Left kidney (tissue), 2 donors: ENCODE measurements around the gene TMEM63C. TPM values are rescaled to one million over a fixed set of nuclear protein-coding genes. Genes with fewer than 3 reads are reported as not detected.
"Not testable (repeated sequence)": the region's sequence is repeated elsewhere in the genome, so short reads cannot be mapped to it uniquely, and the experiment has no call there.

ENCODE experiments used
- DNase-seq: peaks from one replicate; pipeline ENCODE4 v3.0.0-alpha.2; 2013
- polyA plus RNA-seq: library from polyadenylated mRNA; unstranded; fragments of 120-200 nt; gene quantifications from one replicate; pipeline ENCODE4 v1.2.1, GENCODE V29; 2013; ENCODE audit not compliant: insufficient read length

The TMEM63C gene
- polyA plus RNA-seq, 1 donor = 2.8 TPM

GRCh38 chr14:77154421-77154820 lies 27.2 kb upstream of the TMEM63C start:
- no peak for DNase-seq

GRCh38 chr14:77155083-77155482 lies 26.5 kb upstream of the TMEM63C start:
- no peak for DNase-seq

GRCh38 chr14:77157740-77158139 lies 23.9 kb upstream of the TMEM63C start:
- DNase-seq = no peak

- DNase-seq = no peak
Observed at GRCh38 chr14:77158175-77158881, 23.3 kb upstream of the TMEM63C start.

- DNase-seq = no peak
Observed at GRCh38 chr14:77158882-77159255, 22.7 kb upstream of the TMEM63C start.

- DNase-seq = no peak
Observed at GRCh38 chr14:77161011-77161410, 20.6 kb upstream of the TMEM63C start.

- no peak for DNase-seq
Observed at GRCh38 chr14:77170045-77170444, 11.6 kb upstream of the TMEM63C start.

- DNase-seq = no peak
Observed at GRCh38 chr14:77172916-77173315, 8.7 kb upstream of the TMEM63C start.

GRCh38 chr14:77173911-77174617 lies 7.5 kb upstream of the TMEM63C start:
- not testable (repeated sequence) for DNase-seq

GRCh38 chr14:77175843-77176242 lies 5.8 kb upstream of the TMEM63C start:
- no peak for DNase-seq

GRCh38 chr14:77177702-77178101 lies 3.9 kb upstream of the TMEM63C start:
- DNase-seq = no peak

GRCh38 chr14:77178656-77179055 lies 2.9 kb upstream of the TMEM63C start:
- DNase-seq = no peak

GRCh38 chr14:77180726-77181602 lies 634 bp upstream of the TMEM63C start:
- no peak for DNase-seq

- DNase-seq = no peak
Observed at GRCh38 chr14:77183896-77184295, 2.3 kb downstream of the TMEM63C start.

- DNase-seq = no peak
Observed at GRCh38 chr14:77184396-77185092, 2.9 kb downstream of the TMEM63C start.

GRCh38 chr14:77185093-77185465 lies 3.5 kb downstream of the TMEM63C start:
- no peak for DNase-seq

- no peak for DNase-seq
Observed at GRCh38 chr14:77186911-77187648, 5.5 kb downstream of the TMEM63C start.

GRCh38 chr14:77187649-77188012 lies 6.0 kb downstream of the TMEM63C start:
- DNase-seq = no peak

GRCh38 chr14:77189479-77189878 lies 7.9 kb downstream of the TMEM63C start:
- no peak for DNase-seq

GRCh38 chr14:77190977-77191376 lies 9.4 kb downstream of the TMEM63C start:
- no peak for DNase-seq

GRCh38 chr14:77194706-77195105 lies 13.1 kb downstream of the TMEM63C start:
- no peak for DNase-seq

GRCh38 chr14:77195766-77196165 lies 14.2 kb downstream of the TMEM63C start:
- DNase-seq = no peak
